Kidney glomerular epithelial cell (primary cell): ENCODE data around the gene GUCY1A1.

ENCODE experiments used
- DNase-seq: peaks from one replicate; lab custom pipeline; 2025; lab: John Stamatoyannopoulos, UW

Gene GUCY1A1

GRCh38 chr4:155777971-155778735 lies 111.5 kb downstream of the GUCY1A1 start:
- no peak for DNase-seq

- DNase-seq: peak; percentile 45
These were observed 114.1 kb downstream of the GUCY1A1 start for GRCh38 chr4:155780775-155781174.

GRCh38 chr4:155781249-155781831 lies 114.7 kb downstream of the GUCY1A1 start:
- DNase-seq: no peak
